Esophagus mucosa (tissue), 1 donor: ENCODE measurements around the gene JAK3. TPM values are rescaled to one million over a fixed set of nuclear protein-coding genes. Genes with fewer than 3 reads are reported as not detected.

Experiments used
- ATAC-seq: fragments of 200-7000 bp; cut with Tn5 transposase; one replicate; pipeline ENCODE4 v1.9.1; 2020
- total RNA-seq: library from RNA; stranded (reverse); gene quantifications from one replicate; pipeline ENCODE4 v1.2.4, GENCODE V29; 2023
- donor health status: DM: yes; HTN: yes; CAD: no.

JAK3 gene
- total RNA-seq, 1 donor from 2014 or later: 2.0 TPM

- ATAC-seq: peak; percentile 77
These were observed 17.9 kb upstream of the JAK3 start for GRCh38 chr19:17865364-17866311.

- no peak for ATAC-seq
These were observed 15.9 kb upstream of the JAK3 start for GRCh38 chr19:17863520-17864182.

GRCh38 chr19:17862711-17863519 lies 15.1 kb upstream of the JAK3 start:
- no peak for ATAC-seq

- no peak for ATAC-seq
These were observed 14.0 kb upstream of the JAK3 start for GRCh38 chr19:17861542-17862402.

GRCh38 chr19:17860993-17861360 lies 13.2 kb upstream of the JAK3 start:
- ATAC-seq: no peak

GRCh38 chr19:17860331-17860992 lies 12.7 kb upstream of the JAK3 start:
- no peak for ATAC-seq

GRCh38 chr19:17859533-17860330 lies 11.9 kb upstream of the JAK3 start, which contains the start of gene RPL18A:
RPL18A (plus strand) TSS chr19:17859910; CDS start chr19:17859957, 47 bp downstream.
- ATAC-seq: peak; percentile 92

GRCh38 chr19:17855280-17856152 lies 7.7 kb upstream of the JAK3 start:
- peak; percentile 69 for ATAC-seq

GRCh38 chr19:17854061-17854460 lies 6.3 kb upstream of the JAK3 start:
- ATAC-seq: no peak

- ATAC-seq: peak; percentile 51
These were observed 962 bp upstream of the JAK3 start for GRCh38 chr19:17848595-17849292.

GRCh38 chr19:17846146-17846545 lies 1.6 kb downstream of the JAK3 start:
- no peak for ATAC-seq

GRCh38 chr19:17843908-17844490 lies 3.8 kb downstream of the JAK3 start:
- ATAC-seq: no peak

- ATAC-seq: no peak
These were observed 4.4 kb downstream of the JAK3 start for GRCh38 chr19:17843292-17843827.

GRCh38 chr19:17842663-17843291 lies 5.0 kb downstream of the JAK3 start:
- ATAC-seq: peak; percentile 2

- ATAC-seq: peak; percentile 70
These were observed 5.7 kb downstream of the JAK3 start for GRCh38 chr19:17841810-17842662.

- no peak for ATAC-seq
These were observed 6.4 kb downstream of the JAK3 start for GRCh38 chr19:17841371-17841809.
